Renal pelvis (tissue), 4 donors: ENCODE measurements around the gene KCTD3. TPM values are rescaled to one million over a fixed set of nuclear protein-coding genes. Genes with fewer than 3 reads are reported as not detected.

Experiments used
- DNase-seq: peaks from one replicate; pipeline ENCODE4 v3.0.0-alpha.2; 2013
- polyA plus RNA-seq, 3 donors: library from polyadenylated mRNA; unstranded; fragments of 120-200 nt; gene quantifications; one replicate each; pipeline ENCODE4 v1.2.1, GENCODE V29; 2013; ENCODE audit not compliant: insufficient read length in 3 of 3

KCTD3 gene
- polyA plus RNA-seq, 3 donors, result 59.1 to 79.9 (median 69.5) TPM

GRCh38 chr1:215547011-215547410 is 20.1 kb upstream of the KCTD3 start:
- peak; percentile 38 for DNase-seq

GRCh38 chr1:215551806-215552205 is 15.3 kb upstream of the KCTD3 start:
- DNase-seq, result no peak

GRCh38 chr1:215554865-215555264 is 12.2 kb upstream of the KCTD3 start:
- no peak for DNase-seq

GRCh38 chr1:215555531-215555930 is 11.6 kb upstream of the KCTD3 start:
- no peak for DNase-seq

- no peak for DNase-seq
Observed at GRCh38 chr1:215556996-215557395, 10.1 kb upstream of the KCTD3 start.

- no peak for DNase-seq
Observed at GRCh38 chr1:215557504-215557903, 9.6 kb upstream of the KCTD3 start.

GRCh38 chr1:215557992-215558626 is 9.0 kb upstream of the KCTD3 start:
- no peak for DNase-seq

- peak; percentile 56 for DNase-seq
Observed at GRCh38 chr1:215567491-215568298, 591 bp downstream of the KCTD3 start.

- no peak for DNase-seq
Observed at GRCh38 chr1:215568299-215568692, 1.2 kb downstream of the KCTD3 start.

- DNase-seq, result no peak
Observed at GRCh38 chr1:215569986-215570824, 3.1 kb downstream of the KCTD3 start.

- no peak for DNase-seq
Observed at GRCh38 chr1:215581896-215582295, 14.8 kb downstream of the KCTD3 start.

GRCh38 chr1:215583185-215583749 is 16.2 kb downstream of the KCTD3 start:
- DNase-seq, result no peak

GRCh38 chr1:215584389-215584788 is 17.3 kb downstream of the KCTD3 start:
- no peak for DNase-seq

GRCh38 chr1:215589650-215590435 is 22.7 kb downstream of the KCTD3 start:
- DNase-seq, result no peak

- DNase-seq, result no peak
Observed at GRCh38 chr1:215590779-215591491, 23.8 kb downstream of the KCTD3 start.

GRCh38 chr1:215594640-215595039 is 27.5 kb downstream of the KCTD3 start:
- no peak for DNase-seq

GRCh38 chr1:215595231-215595630 is 28.1 kb downstream of the KCTD3 start:
- DNase-seq, result no peak

- no peak for DNase-seq
Observed at GRCh38 chr1:215597961-215598360, 30.9 kb downstream of the KCTD3 start.

GRCh38 chr1:215599418-215600074 is 32.4 kb downstream of the KCTD3 start:
- DNase-seq, result peak; percentile 12

GRCh38 chr1:215600258-215600792 is 33.2 kb downstream of the KCTD3 start:
- DNase-seq, result no peak
